ENCODE measurements around the gene NOTCH2.
"Not testable (repeated sequence)": the region's sequence is repeated elsewhere in the genome, so short reads cannot be mapped to it uniquely, and the experiment has no call there.

NOTCH2 gene

GRCh38 chr1:120069067-120069919, at the start of gene NOTCH2:
Gene NOTCH2, minus strand, starts transcription at chr1:120069662. Its CDS starts 256 bp downstream, at chr1:120069406.
- peak; percentile 71 for DNase-seq

DNA sequence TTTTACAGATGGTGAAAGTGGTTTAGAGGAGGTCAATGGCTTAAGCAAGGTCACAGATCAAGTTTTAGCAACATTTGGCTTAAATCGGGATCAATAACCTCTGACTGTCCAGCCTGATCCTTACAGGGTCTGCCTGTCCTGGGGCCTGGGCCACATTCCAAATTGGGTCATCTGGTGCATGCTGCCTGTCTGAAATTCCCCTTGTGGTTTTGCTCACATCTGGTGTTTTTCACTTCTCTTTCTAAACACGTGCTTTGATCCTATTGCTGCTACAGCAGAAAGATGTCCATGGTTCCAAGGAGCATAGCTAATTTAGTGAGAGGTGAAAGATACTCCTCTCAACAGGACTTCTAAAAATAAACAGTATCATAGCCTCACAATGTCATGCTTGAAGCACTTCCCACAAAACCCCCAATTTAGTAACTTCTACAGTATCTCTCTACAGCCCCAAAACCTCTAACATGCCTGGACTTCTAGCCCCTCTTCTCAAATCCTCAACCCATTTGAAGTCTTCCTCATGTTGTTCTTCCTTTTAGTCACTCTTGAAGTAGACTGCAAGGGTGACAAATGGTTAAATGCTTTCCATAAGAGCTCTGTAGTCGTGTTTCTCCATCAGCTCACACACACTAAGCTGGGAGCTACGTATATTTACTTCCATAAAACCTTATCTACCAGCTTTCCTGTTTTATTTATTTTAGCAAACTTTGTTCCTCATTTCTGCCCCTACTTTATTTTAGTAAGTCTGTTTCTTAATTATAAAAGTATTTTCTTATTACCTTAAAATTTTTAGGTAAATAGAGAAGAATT, 48.1 kb upstream of the NOTCH2 start:
- not testable (repeated sequence) for DNase-seq

- not testable (repeated sequence) for DNase-seq
These were observed 46.6 kb upstream of the NOTCH2 start for GRCh38 chr1:120116094-120116493.

- DNase-seq = not testable (repeated sequence)
These were observed 43.7 kb upstream of the NOTCH2 start for GRCh38 chr1:120113134-120113533.

- DNase-seq = not testable (repeated sequence)
These were observed 42.8 kb upstream of the NOTCH2 start for GRCh38 chr1:120112212-120112611.

- not testable (repeated sequence) for DNase-seq
These were observed 42.3 kb upstream of the NOTCH2 start for GRCh38 chr1:120111771-120112170.

DNA sequence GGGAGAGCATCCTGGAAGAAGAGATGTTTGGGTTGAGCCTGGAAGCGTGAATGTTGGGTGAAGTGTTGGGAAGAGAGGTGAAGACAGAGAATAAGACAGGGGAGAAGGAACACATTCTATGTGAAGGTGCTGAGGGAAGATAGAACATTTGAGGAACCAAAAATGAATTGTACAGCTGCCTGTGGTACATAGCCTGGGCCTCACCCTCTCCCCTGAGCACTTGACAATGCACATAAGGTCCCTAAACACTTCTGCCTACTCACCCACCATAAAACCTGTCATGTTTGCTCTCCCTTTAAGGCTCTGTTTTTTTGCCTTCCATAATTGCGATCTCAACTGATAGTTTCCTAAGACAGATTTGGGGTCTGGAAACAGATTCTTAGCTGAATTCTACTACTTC, 41.5 kb upstream of the NOTCH2 start:
- not testable (repeated sequence) for DNase-seq

DNA sequence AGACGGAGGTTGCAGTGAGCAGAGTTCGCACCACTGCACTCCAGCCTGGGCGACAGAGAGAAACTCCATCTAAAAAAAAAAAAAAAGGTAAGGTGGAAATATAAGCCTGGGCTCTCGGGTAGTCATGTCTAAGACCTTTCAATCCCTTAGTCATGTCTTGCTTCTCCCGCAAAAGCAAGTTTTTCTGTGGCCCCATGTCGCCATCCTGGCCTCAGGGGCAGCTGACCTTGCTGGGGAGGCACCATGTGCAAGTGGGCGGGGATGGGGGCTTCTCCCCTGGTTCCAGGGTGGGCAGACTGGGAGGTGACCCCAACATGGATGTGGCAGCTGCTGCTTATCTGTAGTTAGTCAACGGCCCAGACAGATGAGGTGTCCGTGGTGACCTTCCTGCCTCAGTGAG, 40.2 kb upstream of the NOTCH2 start:
- not testable (repeated sequence) for DNase-seq

DNA sequence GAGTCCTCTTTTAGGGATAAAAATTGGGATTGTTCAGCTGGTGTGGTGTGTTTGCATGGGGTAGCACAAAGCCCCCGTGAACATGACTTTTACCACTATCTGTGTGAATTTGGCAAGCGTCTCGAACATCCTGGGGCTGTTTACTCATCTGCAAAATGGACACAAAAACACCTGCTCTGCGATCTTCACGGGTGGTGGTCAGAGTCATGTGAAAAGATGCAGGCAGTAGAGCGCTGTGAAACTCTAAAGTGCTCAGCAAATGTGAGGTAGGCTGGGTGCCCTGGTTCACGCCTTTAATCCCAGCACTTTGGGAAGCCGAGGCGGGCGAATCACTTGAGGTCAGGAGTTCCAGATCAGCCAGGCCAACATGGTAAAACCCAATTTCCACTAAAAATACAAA, 39.7 kb upstream of the NOTCH2 start:
- not testable (repeated sequence) for DNase-seq

DNA sequence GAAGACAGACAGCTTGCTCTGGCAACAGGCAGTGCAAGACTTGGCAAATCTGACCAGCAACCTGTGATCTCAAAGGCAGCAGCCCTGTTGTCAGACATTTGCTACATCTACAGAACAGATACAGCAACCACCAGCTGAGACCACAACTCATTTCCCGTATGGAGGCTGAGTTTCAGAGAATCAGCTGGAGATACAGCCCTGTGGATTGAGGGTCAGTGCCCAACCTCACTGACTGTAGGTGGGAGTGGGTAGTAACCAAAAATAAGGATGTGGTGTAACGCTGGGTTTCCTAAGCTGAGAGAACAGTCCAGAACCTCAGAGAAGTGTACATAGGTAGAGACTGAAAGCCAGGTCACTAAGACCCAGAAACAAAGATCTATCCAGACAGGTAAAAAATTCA, 35.8 kb upstream of the NOTCH2 start:
- not testable (repeated sequence) for DNase-seq

DNA sequence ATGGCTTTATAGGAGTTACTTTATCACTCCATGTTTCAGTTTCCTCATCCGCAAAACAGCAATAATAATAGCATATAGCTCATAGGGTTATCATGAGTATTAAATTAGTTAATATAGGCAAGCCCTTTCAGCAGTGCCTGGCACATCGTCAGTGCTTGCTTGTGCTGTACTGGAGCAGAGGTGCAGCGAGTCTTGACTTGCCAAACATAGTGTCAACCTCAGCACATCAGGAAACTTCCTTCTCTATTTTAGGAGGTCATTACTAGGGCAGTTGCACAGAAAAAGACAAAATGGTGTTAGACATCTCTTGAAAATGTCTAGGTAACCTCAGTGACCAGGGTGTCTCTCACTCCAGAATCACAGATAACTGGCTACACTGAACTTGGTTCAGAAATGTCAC, 34.3 kb upstream of the NOTCH2 start:
- not testable (repeated sequence) for DNase-seq

GRCh38 chr1:120101593-120101992, 32.1 kb upstream of the NOTCH2 start:
- DNase-seq = not testable (repeated sequence)

- not testable (repeated sequence) for DNase-seq
These were observed 31.1 kb upstream of the NOTCH2 start for GRCh38 chr1:120100590-120100989.

DNA sequence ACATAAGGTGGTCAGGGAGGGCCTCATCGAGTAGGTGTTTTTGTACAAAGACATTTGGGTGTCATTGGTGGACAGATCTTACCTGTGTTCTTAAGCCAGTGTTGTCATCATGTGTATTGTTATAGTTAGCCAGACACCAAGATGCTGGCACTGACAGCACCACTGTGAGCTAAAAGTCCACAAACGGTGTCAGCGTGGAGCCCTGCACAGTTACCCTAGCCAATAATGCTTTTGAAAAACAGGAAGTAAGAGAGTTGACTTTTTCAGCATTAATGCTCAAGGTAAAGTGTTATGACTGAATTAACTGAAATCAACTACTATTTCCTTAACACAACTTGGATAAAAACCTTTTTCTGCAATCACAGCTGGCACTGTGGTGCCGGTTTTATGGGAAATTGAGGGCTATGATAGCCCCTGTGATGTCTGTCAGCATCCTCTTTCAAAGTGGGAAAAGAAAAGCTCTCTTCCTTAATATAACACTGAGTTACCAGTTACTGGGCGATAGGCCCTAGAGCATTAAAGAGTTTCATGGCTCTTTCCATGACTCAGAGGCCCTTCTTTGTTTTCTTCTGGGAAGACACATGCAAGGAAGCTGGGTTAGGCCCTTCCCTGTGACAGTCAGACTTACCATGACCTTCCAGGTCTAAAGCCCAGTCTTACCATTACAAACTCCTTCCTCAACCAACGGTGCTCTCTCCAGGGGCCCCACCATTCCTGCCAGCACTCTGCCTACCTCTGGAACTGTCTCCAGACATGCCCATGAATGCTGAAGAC, 29.7 kb upstream of the NOTCH2 start:
- DNase-seq = not testable (repeated sequence)

DNA sequence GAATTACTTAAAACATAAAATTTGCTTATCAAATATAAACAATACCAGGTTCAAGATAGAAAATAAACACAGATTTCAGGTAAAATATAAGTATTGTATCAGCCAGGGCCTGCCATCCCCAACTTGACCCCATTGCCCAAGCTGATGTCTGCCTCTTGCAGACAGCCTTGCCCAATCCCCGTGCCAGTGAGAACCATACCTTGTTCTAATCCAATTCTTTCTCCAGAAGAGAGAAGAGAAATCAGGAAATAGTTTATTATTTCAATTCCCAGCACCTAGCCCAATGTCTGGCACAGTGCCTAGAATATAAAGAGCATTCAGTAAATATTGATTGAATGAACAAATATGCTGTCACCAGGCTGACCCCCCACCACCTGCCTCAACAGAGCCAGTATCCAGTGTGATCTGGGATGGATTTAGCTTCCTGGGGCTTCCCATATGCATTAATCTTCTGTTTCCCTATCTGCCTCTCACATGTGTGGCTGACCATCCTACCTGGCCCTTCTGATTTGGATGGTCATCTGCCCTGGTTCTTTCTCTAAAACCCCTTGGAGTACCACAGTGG, 27.6 kb upstream of the NOTCH2 start:
- DNase-seq = not testable (repeated sequence)

DNA sequence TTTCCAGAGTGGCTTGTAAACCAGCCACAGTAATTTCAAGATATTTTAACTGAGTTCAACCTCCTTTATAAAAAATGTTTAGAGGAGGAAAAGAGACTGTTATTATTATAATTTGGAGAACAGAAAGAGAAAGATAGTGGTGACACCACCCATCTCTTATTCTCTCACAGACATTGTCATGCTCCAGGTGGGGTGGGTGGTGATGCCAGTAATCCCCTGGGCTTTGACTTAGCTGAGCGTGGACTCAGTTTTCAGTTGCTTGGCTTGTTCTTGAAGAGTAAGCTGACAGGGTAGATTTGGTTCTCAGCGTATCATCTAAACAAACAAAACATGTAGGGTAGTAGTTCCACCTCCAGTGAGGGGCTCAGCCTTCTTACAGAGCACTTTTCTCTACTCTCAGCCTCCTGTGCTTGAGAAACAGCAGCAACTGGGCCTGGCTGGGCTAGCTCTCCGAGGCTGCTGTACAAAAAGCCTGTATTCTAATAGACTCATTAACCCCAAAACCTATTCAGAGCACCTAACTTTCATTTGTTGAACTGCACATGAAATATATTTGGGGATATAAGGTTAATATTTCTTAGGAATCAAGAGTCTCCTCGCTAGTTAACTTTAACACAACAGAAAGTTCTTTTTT, 24.2 kb upstream of the NOTCH2 start:
- DNase-seq = not testable (repeated sequence)

DNA sequence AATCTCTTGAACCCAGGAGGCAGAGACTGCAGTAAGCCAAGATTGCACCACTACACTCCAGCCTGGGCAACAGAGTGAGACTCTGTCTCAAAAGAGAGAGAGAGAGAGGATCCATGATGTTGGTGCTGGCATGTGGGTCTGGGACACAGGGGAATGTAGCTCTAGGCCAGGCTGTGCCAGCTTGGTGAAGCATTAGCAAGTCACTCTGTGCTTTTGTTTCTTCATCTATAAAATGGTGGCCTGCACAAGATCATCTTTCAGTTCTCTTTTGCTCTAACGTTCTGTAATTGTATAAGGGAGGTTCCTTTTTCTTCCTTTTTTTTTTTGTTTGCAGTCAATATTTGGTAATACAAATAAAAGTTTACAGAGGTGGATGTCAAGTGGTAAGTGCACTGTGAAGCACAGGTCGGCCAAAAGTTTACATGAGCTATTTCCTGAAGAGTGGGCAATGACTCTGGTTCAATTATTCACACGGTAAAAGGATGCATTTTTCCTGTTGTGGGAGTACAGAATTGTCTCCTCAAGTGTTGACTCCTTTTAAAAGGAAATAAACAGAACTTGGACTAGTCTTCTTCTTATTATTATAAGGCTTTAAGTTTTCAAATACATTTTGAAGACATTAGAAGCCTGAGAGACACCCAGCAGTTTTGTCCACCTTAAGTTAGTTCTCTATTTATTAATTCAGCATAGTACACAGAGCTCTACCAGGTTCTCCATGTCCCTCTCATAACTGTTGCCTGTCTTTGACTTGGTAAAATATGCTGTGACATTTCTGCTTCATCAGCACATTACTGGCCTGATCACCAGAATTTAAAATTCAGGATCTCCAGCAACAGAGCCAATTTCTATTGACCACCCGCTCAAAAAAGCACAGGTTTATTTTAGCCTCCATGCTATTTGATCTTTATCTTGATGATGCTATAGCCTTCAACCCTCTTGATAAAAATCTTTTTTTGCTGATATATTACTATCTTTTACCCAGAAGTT, 23.1 kb upstream of the NOTCH2 start:
- not testable (repeated sequence) for DNase-seq

GRCh38 chr1:120090830-120091229, 21.4 kb upstream of the NOTCH2 start:
- DNase-seq = not testable (repeated sequence)

GRCh38 chr1:120087959-120088358, 18.5 kb upstream of the NOTCH2 start:
- peak; percentile 34 for DNase-seq

GRCh38 chr1:120069920-120070214, 405 bp upstream of the NOTCH2 start:
- DNase-seq = not testable (repeated sequence)

GRCh38 chr1:120068683-120069066, 787 bp downstream of the NOTCH2 start:
- DNase-seq = not testable (repeated sequence)
